NCI-H748 (cell line): ENCODE results near the gene ME3.
"Not testable (repeated sequence)": the region's sequence is repeated elsewhere in the genome, so short reads cannot be mapped to it uniquely, and the experiment has no call there.

ENCODE experiments used
- DNase-seq: peaks from one replicate; lab custom pipeline; 2025; ENCODE audit not compliant: unreplicated experiment; lab: John Stamatoyannopoulos, UW

Gene ME3

GRCh38 chr11:86443415-86443814 is 229.0 kb downstream of the ME3 start:
- no peak for DNase-seq

DNA sequence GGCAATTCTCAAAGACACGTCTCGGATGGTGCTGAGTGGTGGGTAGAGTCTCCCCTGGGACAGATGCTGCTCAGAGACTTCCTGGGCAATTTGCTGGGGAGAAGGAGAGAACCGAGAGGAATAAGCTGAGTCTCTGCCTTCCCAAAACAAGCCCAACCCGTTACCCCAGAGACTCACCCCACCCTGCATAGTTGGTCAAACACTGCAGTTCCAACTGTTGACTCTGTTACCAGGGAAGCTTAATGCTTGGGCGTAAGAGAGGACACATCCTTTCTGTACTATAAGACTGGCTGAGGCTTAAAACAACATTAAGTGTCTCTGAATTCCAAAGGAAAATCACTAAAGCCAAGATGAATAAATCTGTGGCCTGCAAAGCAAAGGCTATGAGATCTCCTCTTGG is 229.6 kb downstream of the ME3 start:
- no peak for DNase-seq

GRCh38 chr11:86442420-86442819 is 230.0 kb downstream of the ME3 start:
- no peak for DNase-seq

GRCh38 chr11:86440843-86441242 is 231.6 kb downstream of the ME3 start:
- no peak for DNase-seq

GRCh38 chr11:86440305-86440716 is 232.1 kb downstream of the ME3 start:
- no peak for DNase-seq

- DNase-seq, result no peak
Measured at GRCh38 chr11:86438685-86439084, 233.7 kb downstream of the ME3 start.

DNA sequence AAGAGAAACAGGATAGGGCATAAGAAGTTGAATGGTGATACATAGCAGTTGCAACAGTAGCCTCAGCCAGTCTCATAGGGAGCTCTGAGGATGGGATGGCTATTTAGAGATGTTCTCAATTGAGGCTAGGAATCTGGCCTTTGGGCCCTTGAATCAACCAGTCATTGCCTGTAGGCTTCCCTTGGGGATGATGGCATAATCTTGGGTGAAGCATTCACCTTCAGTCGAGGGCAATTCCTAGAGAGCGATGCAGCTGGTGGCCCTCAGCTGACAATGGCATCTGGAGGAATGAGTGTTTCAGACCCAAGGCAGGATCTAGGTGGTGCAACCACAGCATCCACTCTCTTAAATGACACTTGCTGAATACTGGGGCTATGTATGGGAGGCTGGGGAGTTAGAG is 236.7 kb downstream of the ME3 start:
- DNase-seq, result no peak

GRCh38 chr11:86433361-86434095 is 238.9 kb downstream of the ME3 start:
- not testable (repeated sequence) for DNase-seq

DNA sequence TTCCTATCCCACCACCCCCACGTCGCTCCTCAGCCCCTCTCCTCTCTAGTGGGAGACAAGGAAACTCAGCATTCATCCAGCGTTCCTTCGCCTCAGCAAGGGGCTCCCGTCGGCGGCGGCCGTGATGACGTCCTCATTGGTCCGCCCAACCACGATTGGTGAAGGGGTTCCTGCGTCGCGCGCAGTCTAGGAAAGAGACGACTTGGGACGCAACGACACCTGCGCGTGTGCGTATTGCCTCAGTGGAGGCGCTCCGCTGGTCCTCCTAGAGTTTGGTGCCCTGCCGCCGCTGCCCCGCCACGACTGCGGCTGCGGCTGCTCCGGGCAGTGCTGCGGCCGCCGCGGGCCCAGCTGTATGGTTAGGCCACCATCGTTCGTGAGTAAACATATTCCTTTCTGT is 241.2 kb downstream of the ME3 start:
- DNase-seq, result no peak

DNA sequence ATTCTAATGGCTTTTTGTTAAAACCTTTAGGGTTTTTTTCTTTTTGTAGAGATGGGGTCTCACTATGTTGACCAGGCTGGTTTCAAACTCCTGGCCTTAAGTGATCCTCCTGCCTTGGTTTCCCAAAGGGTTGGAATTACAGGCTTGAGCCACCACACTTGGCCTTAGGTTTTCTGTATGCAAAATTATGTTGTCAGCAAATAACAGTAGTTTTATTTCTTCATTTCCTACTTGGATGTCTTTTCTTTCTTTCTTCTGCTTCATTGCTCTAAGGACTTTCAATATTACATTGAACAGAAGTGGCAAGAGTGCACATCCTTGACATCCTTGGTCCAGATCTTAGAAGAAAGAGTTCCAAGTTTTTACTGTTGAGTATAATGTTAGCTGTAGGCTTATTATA is 245.0 kb downstream of the ME3 start:
- DNase-seq, result no peak

- DNase-seq, result not testable (repeated sequence)
Measured at GRCh38 chr11:86423488-86423887, 248.9 kb downstream of the ME3 start.

DNA sequence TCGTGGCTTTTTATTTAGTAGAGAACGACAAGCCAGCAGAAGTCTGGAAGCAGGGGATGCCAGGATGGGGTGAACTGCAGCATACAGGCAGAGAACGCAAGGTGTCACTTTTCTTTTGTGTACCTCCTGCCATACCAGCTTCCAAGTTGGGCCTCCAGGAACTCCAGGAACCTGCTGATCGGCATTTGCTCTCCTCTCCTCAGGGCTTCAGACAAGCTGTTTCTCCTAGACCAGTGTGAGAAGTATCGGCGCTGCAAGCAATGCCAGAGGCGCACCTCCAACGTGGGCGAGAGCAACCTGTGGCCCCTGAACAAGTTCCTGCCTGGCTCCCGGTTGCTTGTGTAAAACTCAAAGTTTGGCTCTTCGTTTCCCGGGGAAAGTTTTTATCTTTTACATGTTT is 250.0 kb downstream of the ME3 start:
- no peak for DNase-seq

GRCh38 chr11:86421946-86422345 is 250.5 kb downstream of the ME3 start:
- DNase-seq, result no peak

DNA sequence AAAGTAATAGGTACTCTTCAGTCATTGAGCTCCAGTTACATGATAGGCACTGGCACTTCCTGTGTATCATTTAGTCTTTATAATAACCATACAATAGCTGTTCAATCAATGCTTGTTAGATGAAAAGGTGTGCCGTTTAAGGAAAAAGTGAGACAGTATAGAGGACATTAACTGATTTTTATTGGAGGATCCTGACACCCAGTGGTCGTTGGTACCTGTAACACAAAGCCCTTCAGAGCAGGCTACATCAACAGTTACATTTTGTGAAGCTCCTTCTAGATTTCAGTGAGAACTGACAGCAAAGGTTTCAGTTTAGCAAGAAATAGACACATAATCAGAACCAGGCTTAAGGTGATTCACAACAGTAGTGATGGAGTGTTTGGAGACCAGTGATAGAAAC is 253.5 kb downstream of the ME3 start:
- peak; percentile 14 for DNase-seq

DNA sequence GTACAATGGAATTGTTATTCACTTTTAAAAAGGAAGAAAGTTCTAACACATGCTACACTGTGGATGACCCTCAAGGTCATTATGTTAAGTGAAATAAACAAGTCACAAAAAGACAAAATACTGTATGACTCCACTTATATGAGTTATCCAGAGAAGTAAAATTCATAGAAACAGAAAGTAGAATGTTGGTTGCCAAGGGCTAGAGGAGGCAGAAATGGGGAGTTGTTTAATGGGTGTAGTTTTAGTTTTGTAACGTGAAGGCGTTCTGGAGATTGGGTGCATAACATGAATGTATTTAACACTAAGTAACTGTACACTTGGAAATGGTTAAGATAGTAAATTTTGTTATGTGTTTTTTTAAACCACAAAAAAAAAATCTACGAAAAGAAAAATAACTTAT is 253.9 kb downstream of the ME3 start:
- DNase-seq, result no peak

DNA sequence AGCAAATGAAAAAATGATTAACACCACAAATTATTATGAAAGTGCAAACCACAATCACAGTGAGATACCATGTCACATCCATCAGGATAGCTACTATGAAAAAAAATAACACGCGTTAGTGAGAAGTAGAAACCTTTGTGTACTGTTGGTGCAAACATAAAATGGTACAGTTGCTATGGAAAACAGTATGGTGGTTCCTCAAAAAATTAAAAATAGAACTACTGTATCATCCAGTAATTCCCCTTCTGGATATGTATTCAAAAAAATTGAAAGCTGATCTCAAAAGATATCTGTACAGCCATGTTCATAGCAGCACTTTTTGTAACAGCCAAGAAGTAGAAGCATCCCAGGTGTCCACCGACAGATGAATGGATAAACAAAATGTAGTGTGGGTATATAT is 254.3 kb downstream of the ME3 start:
- no peak for DNase-seq

- DNase-seq, result not testable (repeated sequence)
Measured at GRCh38 chr11:86416951-86417350, 255.5 kb downstream of the ME3 start.

- no peak for DNase-seq
Measured at GRCh38 chr11:86416494-86416893, 255.9 kb downstream of the ME3 start.

DNA sequence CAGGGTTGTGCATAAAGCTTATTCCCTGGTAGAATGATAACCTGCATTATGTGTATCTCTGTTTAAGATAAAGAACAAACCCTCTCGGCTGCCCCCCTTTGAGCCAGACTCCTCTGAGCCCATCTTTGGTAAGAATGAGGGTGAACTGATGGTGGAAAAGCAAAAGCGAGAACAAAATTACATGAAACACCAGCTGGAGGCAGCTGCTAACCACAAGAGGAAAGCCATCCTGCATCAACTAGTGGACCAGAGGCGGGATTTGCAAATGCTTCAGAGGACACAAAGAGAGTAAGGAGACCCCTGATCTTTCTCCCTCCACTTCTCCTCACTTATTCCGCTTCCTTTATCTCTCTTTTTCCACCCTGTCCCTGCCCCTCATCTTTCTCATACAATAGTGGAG is 257.4 kb downstream of the ME3 start:
- DNase-seq, result no peak

- no peak for DNase-seq
Measured at GRCh38 chr11:86414032-86414431, 258.4 kb downstream of the ME3 start.

- DNase-seq, result no peak
Measured at GRCh38 chr11:86408845-86409244, 263.6 kb downstream of the ME3 start.

- DNase-seq, result no peak
Measured at GRCh38 chr11:86403458-86403857, 269.0 kb downstream of the ME3 start.

DNA sequence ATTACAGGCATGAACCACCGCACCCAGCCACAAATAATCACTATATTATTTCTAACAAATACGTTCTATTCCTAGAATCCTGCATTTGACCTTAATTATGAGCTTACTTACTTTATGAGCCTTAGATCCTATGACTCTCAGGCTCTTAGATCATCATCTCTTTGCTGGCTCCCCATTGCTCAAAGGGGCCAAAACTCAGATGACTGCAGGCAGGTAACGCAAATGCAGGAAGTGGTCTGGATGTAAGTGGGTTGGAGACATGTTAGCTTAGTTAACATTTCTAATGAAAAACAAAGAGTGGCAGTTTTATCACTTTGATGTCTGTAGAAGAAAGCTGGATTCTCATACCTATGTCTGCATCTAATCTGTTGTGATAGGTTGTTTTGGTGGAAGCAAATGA is 274.3 kb downstream of the ME3 start:
- no peak for DNase-seq
